Vagina (tissue), 2 donors: Measurements from ENCODE around the gene CDKN2AIPNL. TPM values are rescaled to one million over a fixed set of nuclear protein-coding genes. Genes with fewer than 3 reads are reported as not detected.

ENCODE experiments used
- DNase-seq, 2 donors: peaks; one replicate each; pipeline ENCODE4 v3.0.0-alpha.2; 2017; ENCODE audit errors: extremely low spot score in 2 of 2
- H3K27ac ChIP-seq: fragments of 200-600 bp; sonication (generic); one replicate; pipeline ENCODE4 v1.5.1; 2019
- H3K27me3 ChIP-seq: fragments of 200-600 bp; sonication (generic); one replicate; pipeline ENCODE4 v1.5.1; 2019
- H3K36me3 ChIP-seq, 2 donors: fragments of 200-600 bp; sonication (generic); one replicate each; pipeline ENCODE4 v1.5.1; 2017 to 2019
- H3K4me1 ChIP-seq: fragments of 200-600 bp; sonication (generic); one replicate; pipeline ENCODE4 v1.5.1; 2019
- H3K4me3 ChIP-seq, 2 donors: fragments of 200-600 bp; sonication (generic); 1 replicate in 1 of 2; 2 replicates in 1 of 2; pipeline ENCODE4 v1.5.1; 2016 to 2019
- H3K9me3 ChIP-seq: fragments of 200-600 bp; sonication (generic); one replicate; pipeline ENCODE4 v1.5.1; 2019
- POLR2A ChIP-seq, 2 donors: fragments of 450-650 bp; IDR thresholded peaks; one replicate each; pipeline ENCODE4 v1.6.1; 2017; ENCODE audit warnings: antibody characterized with exemption in 2 of 2, mild to moderate bottlenecking in 2 of 2, moderate library complexity in 2 of 2
- POLR2AphosphoS5 ChIP-seq, 2 donors: sonication (generic); formaldehyde crosslinking; IDR thresholded peaks; one replicate each; pipeline ENCODE4 v1.9.0; 2017; ENCODE audit warnings: antibody characterized with exemption in 2 of 2, mild to moderate bottlenecking in 2 of 2, low read depth in 1 of 2; ENCODE audit not compliant: insufficient read depth in 1 of 2
- intact Hi-C: fragments of 100-400 bp; cut with DNase I; formaldehyde crosslinking; loops from one replicate; pipeline ENCODE4 v1.15.1; 2023
- total RNA-seq: library from RNA; depleted of rRNA; stranded (reverse); fragments of >200 nt; gene quantifications from one replicate; pipeline ENCODE4 v1.2.3, GENCODE V29; 2016
- TF ChIP-seq, protein P1 (sequence below), 3 experiments: fragments of 450-650 bp in 2 of 3; fragments of 200-600 bp in 1 of 3; sonication (generic) in 1 of 3; IDR thresholded peaks; one replicate each; pipeline ENCODE4 v1.5.1; 2017 to 2019; ENCODE audit warnings: antibody characterized with exemption in 3 of 3, mild to moderate bottlenecking in 2 of 3, moderate library complexity in 2 of 3

The CDKN2AIPNL gene
- total RNA-seq, 1 donor from 2014 or later: 18.4 TPM

DNA sequence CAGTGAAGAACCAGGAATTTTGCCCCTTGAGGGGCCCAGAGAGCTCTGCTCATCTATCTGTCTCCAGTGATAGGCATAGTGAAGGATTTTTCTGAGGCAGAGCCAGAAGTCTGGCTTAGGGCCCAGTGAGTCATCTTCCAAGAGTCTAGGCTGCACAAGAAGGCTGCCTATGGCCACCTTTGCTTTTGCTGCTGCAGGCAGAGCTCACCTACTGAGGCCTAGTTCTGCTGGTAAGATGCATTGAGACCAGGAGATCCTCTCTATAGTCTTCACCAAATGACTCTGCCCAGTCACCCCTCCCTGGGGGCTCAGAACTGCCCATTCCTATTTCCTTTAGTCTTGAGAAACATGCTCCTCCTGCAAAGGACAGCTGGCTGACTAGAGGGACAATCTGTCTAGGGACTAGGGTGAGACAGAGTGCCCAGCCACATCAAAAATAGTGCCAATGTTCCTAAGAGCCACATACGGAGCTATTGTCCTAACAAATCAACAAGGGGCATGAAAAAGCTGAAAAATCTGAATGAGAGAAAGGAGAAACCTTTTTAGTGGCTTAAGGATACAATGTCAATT is 40.3 kb upstream of the CDKN2AIPNL start:
- no peak overlapping the region for H3K27ac ChIP-seq
- intact Hi-C loops: no loop called here
- TF ChIP-seq, protein P1, sequence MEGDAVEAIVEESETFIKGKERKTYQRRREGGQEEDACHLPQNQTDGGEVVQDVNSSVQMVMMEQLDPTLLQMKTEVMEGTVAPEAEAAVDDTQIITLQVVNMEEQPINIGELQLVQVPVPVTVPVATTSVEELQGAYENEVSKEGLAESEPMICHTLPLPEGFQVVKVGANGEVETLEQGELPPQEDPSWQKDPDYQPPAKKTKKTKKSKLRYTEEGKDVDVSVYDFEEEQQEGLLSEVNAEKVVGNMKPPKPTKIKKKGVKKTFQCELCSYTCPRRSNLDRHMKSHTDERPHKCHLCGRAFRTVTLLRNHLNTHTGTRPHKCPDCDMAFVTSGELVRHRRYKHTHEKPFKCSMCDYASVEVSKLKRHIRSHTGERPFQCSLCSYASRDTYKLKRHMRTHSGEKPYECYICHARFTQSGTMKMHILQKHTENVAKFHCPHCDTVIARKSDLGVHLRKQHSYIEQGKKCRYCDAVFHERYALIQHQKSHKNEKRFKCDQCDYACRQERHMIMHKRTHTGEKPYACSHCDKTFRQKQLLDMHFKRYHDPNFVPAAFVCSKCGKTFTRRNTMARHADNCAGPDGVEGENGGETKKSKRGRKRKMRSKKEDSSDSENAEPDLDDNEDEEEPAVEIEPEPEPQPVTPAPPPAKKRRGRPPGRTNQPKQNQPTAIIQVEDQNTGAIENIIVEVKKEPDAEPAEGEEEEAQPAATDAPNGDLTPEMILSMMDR (IDR thresholded peaks at IDR 0.05): no peak
- TF ChIP-seq POLR2A (IDR thresholded peaks at IDR 0.05) (no peak), POLR2AphosphoS5 (IDR thresholded peaks at IDR 0.05; ENCODE audit: insufficient read depth in 1 of 2, low read depth in 1 of 2) (no peak)
- no peaks in the 10 kb centered on the region for H3K9me3 ChIP-seq
- no peaks in the 10 kb centered on the region for H3K4me1 ChIP-seq
- no peaks in the 10 kb centered on the region for H3K36me3 ChIP-seq
- no peaks in the 10 kb centered on the region for H3K27me3 ChIP-seq
- no peak for DNase-seq
- no peak overlapping the region for H3K4me3 ChIP-seq

DNA sequence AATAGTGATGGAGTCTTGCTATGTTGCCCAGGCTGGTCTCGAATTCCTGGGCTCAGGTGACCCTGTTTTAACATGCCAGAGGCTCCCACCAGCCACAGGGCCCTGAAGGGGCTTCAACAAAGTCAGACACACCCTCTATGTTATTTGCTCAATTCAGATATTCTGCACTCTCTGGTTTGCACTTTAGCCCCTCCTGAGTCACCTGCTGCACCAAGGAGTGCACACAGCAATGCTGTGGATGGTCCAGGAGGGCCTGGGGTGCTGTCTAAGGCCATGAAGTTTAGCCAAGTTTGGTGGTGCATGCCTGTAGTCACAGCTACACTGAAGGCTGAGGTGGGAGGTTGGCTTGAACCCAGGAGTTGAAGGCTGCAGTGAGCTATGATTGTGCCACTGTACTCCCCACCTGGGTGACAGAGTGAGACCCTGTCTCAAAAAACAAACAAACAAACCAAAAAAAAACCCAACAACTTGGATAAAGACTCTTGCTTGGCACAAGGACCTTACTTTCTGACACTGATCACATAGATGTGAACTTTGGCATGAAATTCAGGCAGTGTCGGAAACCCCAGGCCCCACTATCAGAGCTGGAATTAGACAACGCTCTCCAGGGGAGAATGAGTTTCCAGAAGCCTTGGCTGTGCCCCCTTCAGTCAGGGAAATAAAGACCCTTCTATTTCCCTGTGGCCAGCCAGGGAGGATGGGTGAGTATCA is 39.7 kb upstream of the CDKN2AIPNL start:
- no peaks in the 10 kb centered on the region for H3K9me3 ChIP-seq
- H3K36me3 ChIP-seq: no peaks in the 10 kb centered on the region
- intact Hi-C loops: no loop called here
- no peaks in the 10 kb centered on the region for H3K27me3 ChIP-seq
- DNase-seq: no peak
- TF ChIP-seq POLR2AphosphoS5 (IDR thresholded peaks at IDR 0.05; ENCODE audit: insufficient read depth in 1 of 2, low read depth in 1 of 2): no peak
- TF ChIP-seq, protein P1 (IDR thresholded peaks at IDR 0.05): no peak
- no peak for TF ChIP-seq POLR2A (IDR thresholded peaks at IDR 0.05)
- H3K4me1 ChIP-seq: no peaks in the 10 kb centered on the region
- H3K27ac ChIP-seq: no peak overlapping the region
- H3K4me3 ChIP-seq: no peak overlapping the region

DNA sequence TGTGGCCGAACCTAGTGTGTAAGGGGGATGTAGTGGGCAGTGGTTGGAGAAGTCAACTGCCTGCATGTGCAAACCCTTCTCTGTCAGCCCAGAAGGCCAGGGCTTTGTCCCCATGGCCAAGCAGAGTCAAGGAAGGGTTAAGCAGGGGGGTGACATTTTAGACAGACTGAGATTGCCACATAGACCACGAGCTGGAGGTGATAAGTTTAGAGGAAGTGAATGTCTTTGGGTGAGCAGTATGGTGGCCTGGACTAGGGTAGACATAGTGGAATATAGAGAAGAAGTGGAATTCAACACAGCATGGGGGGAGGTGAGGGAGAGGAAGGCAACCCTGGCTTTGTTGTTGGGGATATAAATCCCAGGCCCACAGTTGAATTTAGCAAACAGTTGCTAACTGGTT is 38.7 kb upstream of the CDKN2AIPNL start:
- Histone ChIP-seq H3K27me3 (no peaks in the 10 kb centered on the region), H3K36me3 (no peaks in the 10 kb centered on the region), H3K4me3 (no peak overlapping the region), H3K4me1 (no peaks in the 10 kb centered on the region), H3K27ac (no peak overlapping the region), H3K9me3 (no peaks in the 10 kb centered on the region)
- DNase-seq: no peak
- TF ChIP-seq POLR2A (IDR thresholded peaks at IDR 0.05) (no peak), POLR2AphosphoS5 (IDR thresholded peaks at IDR 0.05; ENCODE audit: insufficient read depth in 1 of 2, low read depth in 1 of 2) (no peak)
- TF ChIP-seq, protein P1 (IDR thresholded peaks at IDR 0.05): no peak
- intact Hi-C loops: no loop called here

DNA sequence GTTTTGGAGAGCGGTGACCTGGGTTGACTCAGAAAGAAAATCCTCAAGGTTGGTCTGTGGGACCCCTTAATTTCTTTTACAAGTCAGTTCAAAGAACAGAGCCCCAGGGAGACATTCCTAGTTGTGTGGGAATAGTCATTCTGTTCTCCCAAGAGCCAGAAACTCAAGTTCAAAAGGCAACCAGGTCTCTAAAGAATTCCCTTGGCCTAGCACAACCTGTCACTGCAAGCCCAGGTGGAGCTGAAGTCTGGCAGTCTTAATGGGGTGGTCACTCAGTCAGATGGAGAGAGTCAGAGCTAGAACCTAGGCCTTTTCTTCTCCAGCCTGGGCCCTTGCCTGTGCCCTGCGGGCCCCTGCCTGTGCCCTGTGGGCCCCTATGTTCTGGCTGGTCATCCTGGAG is 37.5 kb upstream of the CDKN2AIPNL start:
- intact Hi-C loops: no loop called here
- no peaks in the 10 kb centered on the region for H3K36me3 ChIP-seq
- no peak overlapping the region for H3K4me3 ChIP-seq
- no peaks in the 10 kb centered on the region for H3K4me1 ChIP-seq
- TF ChIP-seq, protein P1 (IDR thresholded peaks at IDR 0.05): no peak
- TF ChIP-seq POLR2A (IDR thresholded peaks at IDR 0.05) (no peak), POLR2AphosphoS5 (IDR thresholded peaks at IDR 0.05; ENCODE audit: insufficient read depth in 1 of 2, low read depth in 1 of 2) (no peak)
- H3K27ac ChIP-seq: no peak overlapping the region
- no peaks in the 10 kb centered on the region for H3K27me3 ChIP-seq
- H3K9me3 ChIP-seq: no peaks in the 10 kb centered on the region
- DNase-seq: no peak
